Erythroblast (primary cell): ENCODE results near the gene PATJ.

ENCODE experiments used
- GATA1 ChIP-seq: IDR thresholded peaks from 2 replicates; pipeline ENCODE4 v1.6.1; 2011; ENCODE audit warnings: low read depth, mild to moderate bottlenecking, control low read depth, low read length, moderate library complexity
- POLR2A ChIP-seq: IDR thresholded peaks from 2 replicates; pipeline ENCODE4 v1.6.1; 2011; ENCODE audit warnings: mild to moderate bottlenecking, low read length

DNA sequence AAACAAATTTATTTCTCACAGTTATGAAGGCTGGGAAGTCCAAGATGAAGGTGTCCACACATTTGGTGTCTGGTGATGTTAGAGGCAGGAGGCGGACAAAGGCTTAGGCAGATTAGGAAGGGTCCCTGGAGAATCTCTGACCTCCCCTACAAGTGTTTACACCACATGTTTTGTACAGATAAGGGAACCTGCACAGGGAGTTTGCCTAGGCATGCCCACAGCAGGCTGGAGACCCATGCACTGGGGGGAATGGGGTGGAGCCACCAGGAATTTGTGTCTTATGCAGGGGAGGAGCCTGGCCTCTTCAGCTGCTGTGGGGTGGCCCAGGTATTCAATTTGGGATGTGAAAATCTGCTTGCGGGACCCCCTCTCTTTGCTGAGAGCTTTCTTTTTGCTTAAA, 131.3 kb downstream of the PATJ start:
- TF ChIP-seq POLR2A = no peak
- TF ChIP-seq GATA1 = no peak
